HG02870 (cell line): Measurements from ENCODE around the gene PID1.

ENCODE experiments used
- ATAC-seq: cut with Tn5 transposase; IDR thresholded peaks from one replicate; pipeline ENCODE4 v1.9.1; 2021; ENCODE audit warnings: mild to moderate bottlenecking, moderate library complexity; ENCODE audit not compliant: unreplicated experiment

Gene PID1

GRCh38 chr2:229261599-229261998 is 9.5 kb downstream of the PID1 start:
- ATAC-seq = no peak

GRCh38 chr2:229261076-229261475 is 10.0 kb downstream of the PID1 start:
- no peak for ATAC-seq

GRCh38 chr2:229257985-229258384 is 13.1 kb downstream of the PID1 start:
- ATAC-seq = no peak

GRCh38 chr2:229256376-229256775 is 14.7 kb downstream of the PID1 start:
- ATAC-seq = no peak

GRCh38 chr2:229254206-229254605 is 16.9 kb downstream of the PID1 start:
- no peak for ATAC-seq

- ATAC-seq = no peak
These were observed 18.1 kb downstream of the PID1 start for GRCh38 chr2:229252996-229253395.

- ATAC-seq = no peak
These were observed 18.8 kb downstream of the PID1 start for GRCh38 chr2:229252280-229252679.

GRCh38 chr2:229249536-229249935 is 21.6 kb downstream of the PID1 start:
- no peak for ATAC-seq

- no peak for ATAC-seq
These were observed 24.8 kb downstream of the PID1 start for GRCh38 chr2:229246334-229246733.

GRCh38 chr2:229244975-229245374 is 26.1 kb downstream of the PID1 start:
- no peak for ATAC-seq

- no peak for ATAC-seq
These were observed 27.1 kb downstream of the PID1 start for GRCh38 chr2:229243890-229244560.

- no peak for ATAC-seq
These were observed 30.0 kb downstream of the PID1 start for GRCh38 chr2:229240984-229241491.

- ATAC-seq = no peak
These were observed 32.1 kb downstream of the PID1 start for GRCh38 chr2:229239021-229239420.

GRCh38 chr2:229237270-229237669 is 33.8 kb downstream of the PID1 start:
- no peak for ATAC-seq

- no peak for ATAC-seq
These were observed 35.8 kb downstream of the PID1 start for GRCh38 chr2:229235131-229235914.

- no peak for ATAC-seq
These were observed 39.2 kb downstream of the PID1 start for GRCh38 chr2:229231885-229232284.

GRCh38 chr2:229231328-229231868 is 39.7 kb downstream of the PID1 start:
- no peak for ATAC-seq

- ATAC-seq = no peak
These were observed 40.2 kb downstream of the PID1 start for GRCh38 chr2:229230911-229231310.

- ATAC-seq = no peak
These were observed 40.8 kb downstream of the PID1 start for GRCh38 chr2:229230256-229230655.

- ATAC-seq = no peak
These were observed 44.7 kb downstream of the PID1 start for GRCh38 chr2:229226382-229226781.

GRCh38 chr2:229223107-229223506 is 48.0 kb downstream of the PID1 start:
- ATAC-seq = no peak

GRCh38 chr2:229221641-229222040 is 49.4 kb downstream of the PID1 start:
- ATAC-seq = no peak
